NCI-H2171 (cell line): ENCODE data around the gene CENPS.
"Not testable (repeated sequence)": the region's sequence is repeated elsewhere in the genome, so short reads cannot be mapped to it uniquely, and the experiment has no call there.

Experiments used
- DNase-seq: peaks from one replicate; lab custom pipeline; 2025; lab: John Stamatoyannopoulos, UW

CENPS gene

DNA sequence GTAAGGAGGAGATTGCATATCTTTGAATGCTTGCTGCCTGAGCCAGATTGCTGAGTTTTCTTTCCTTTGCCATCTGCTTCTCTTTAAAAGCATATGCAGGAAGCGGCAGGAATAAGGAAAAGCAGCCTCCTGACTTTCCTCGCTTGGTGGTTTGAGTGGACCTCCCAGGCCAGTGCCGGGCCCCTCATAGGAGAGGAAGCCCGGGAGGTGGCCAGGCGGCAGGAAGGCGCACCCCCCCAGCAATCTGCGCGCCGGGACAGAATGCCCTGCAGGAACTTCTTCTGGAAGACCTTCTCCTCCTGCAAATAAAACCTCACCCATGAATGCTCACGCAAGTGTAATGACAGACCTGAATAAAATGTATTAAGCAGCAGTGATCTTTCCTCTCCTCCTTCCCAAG, 21.1 kb downstream of the CENPS start:
- DNase-seq: no peak

- DNase-seq: no peak
Observed at GRCh38 chr1:10456048-10456447, 25.8 kb downstream of the CENPS start.

GRCh38 chr1:10456661-10457060, 26.4 kb downstream of the CENPS start:
- DNase-seq: no peak

DNA sequence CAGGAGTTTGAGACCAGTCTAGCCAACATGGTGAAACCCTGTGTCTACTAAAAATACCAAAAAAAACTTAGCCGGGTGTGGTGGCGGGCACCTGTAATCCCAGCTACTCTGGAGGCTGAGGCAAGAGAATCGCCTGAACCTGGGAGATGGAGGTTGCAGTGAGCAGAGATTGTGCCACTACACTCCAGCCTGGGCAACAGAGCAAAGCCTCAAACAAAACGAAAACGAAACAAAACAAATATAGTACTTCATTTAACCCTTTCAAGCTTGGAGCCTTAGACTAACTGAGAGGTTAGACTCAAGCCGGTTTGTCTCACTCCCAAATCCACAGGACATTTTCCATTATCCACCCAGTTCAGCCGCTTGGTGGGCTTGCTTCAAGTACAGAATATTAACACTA, 27.2 kb downstream of the CENPS start:
- DNase-seq: not testable (repeated sequence)

DNA sequence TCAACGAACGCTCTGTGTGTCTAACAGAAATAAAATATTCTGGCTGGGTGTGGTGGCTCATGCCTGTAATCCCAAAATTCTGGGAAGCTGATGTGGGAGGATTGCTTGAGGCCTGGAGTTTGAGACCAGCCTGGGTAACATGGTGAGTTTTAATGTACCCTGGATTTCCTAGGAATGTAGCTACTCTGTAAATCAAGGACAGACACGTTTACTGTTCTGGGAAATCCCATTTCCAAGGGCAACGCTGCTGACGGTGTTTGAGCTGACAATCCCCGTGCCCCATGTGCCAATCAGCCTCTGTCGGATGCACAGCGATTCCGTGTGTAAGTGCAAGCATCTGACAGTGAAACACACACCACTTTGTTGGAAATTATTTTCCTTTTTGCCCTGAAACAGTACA, 27.6 kb downstream of the CENPS start:
- no peak for DNase-seq

DNA sequence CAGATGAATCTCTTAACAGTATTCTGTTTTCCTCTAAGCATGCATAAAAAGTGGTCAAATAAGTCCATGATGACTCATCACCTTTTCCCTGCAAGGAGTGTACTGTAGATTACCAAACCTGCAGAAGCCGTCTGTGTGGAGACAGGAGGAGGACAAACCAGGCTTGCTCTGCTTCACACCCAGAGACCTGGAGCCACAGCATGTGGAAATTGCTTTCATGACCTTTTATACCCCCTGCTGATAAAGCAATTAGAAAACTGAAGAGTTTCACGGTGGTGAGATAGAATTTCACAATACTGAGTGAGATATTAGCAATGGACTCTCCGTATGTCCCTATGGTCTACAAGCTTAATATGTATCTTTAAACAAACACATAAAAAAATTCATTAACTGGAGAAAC, 29.0 kb downstream of the CENPS start:
- DNase-seq: no peak

DNA sequence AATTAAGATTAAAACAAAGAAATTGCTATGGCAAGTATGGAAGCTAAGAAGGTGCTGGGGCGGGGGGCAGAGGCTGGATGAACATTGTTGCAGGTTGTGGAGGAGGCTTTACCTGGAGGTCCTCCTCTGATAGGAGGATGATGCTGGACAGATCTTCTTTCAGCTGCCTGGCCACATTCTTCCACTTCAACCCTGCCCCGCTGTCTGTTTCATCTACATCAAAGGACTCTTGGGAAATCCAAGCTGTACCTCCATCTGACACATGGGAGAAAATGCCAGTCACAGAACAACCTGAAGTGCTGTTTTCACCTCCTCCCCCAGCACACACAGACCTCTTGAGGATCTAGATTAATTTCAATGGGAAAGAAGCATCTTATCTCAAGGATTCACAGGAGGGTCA, 36.8 kb downstream of the CENPS start:
- no peak for DNase-seq

- DNase-seq: no peak
Observed at GRCh38 chr1:10470043-10470442, 39.8 kb downstream of the CENPS start.

DNA sequence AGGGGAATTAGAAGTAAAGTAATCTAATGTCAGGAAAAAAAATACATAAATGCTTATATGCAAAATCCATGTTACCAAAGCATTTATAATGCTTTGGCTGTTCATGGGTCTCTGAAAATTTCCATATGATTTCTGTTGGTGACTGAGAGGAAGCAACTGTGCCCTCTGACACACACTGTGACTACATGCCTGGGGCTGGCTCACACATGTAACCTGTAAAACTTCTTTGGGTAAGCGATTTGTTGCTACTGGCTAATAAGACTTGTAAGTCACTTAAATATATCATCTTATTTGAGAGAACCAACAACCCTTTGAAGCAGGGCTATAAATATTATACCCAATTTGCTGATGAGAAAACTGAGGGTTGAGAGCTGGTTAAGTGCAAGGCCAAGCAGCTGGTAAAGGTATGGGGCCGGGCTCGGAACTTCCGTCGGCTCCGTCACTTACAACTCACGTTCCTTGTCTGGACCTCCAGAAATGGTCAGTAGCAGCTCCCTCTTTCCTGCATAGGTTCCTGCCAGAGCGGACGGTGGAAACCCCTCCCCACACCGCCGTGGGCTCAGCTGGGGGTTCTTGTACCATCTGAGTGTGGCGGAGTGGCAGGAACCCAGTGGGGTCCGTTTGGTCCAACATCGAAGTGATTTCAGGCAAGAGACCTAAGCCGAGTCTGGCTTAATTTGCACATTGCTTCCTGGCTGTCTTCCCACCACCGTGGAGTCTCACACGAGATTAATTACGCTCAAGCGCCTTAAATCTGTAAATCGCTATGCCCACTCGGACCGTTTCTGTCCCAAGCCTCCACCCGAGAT, 41.4 kb downstream of the CENPS start:
- DNase-seq: no peak

DNA sequence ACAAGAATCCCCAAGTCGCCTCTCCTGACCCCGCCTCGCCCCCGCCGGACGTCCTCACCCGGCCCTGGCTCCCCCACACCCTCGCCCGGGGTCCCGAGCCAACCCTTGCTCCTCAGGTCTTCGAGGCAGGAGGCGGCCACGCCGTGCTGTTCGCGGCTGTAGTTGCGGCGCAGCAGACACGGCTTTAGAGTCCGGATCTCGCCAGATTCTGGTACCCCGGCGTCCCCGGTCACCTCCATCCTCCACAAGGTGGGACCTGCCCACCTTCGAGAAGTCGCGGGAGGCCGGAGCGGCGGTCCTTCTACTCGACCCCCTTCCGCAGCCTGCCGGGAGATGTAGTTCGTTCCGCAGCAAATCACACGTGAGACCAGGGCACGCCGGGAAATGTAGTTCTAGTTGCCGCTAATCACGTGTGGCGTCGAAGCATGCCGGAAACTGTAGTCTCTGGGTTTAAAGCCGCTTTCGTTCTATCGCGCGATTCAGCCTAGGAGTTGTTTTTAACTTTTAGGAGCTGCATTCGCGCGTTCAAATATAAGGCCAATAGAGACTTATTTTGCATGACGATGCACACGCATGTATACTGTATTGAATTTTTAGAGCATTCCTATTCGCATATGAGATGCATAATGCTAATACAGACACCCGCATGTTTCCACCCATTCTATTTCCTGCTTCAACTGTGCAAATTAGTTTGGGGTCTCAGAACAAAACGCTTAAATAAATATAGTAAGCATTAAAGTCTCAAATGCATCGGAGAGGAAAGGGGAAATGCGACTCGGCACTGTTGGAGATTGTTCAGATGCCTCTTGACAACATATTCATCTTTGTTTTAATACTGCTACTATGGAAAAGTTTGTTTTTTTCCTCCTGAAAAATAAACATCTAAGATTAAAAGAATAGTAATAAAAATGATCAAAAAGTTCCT, 42.2 kb downstream of the CENPS start, which contains the start of gene DFFA:
TSS of gene DFFA (minus strand) at position 310 of the 925 bp plus-strand sequence. CDS start at position 239, 71 bp downstream.
- DNase-seq: peak; percentile 95

- DNase-seq: no peak
Observed at GRCh38 chr1:10473145-10473765, 43.0 kb downstream of the CENPS start.

GRCh38 chr1:10474309-10474612, 44.0 kb downstream of the CENPS start:
- DNase-seq: not testable (repeated sequence)

GRCh38 chr1:10474613-10475507, 44.6 kb downstream of the CENPS start, which contains the start of gene PEX14:
Gene PEX14, plus strand, starts transcription at chr1:10474950. Its CDS starts 17 bp downstream, at chr1:10474967.
- peak; percentile 81 for DNase-seq

- no peak for DNase-seq
Observed at GRCh38 chr1:10475510-10475909, 45.3 kb downstream of the CENPS start.

DNA sequence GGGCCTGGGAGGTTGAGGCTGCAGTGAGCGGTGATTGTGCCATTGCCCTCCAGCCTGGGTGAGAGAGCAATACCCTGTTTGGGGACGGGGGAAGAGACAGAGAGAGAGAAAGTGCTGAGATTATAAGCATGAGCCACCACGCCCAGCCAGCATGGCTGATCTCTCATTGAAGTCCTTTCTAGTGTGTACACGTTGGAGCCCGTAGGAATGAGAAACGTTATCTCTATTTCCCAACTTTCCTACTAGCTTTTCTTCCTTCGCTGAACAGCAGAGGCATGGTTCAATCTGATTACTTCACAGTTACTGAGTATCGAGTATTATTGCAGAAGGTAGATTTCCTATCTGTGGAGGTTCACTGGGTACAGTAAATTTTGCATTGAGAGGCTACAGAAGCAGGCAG, 49.1 kb downstream of the CENPS start:
- DNase-seq: no peak

GRCh38 chr1:10480614-10481013, 50.4 kb downstream of the CENPS start:
- DNase-seq: no peak

DNA sequence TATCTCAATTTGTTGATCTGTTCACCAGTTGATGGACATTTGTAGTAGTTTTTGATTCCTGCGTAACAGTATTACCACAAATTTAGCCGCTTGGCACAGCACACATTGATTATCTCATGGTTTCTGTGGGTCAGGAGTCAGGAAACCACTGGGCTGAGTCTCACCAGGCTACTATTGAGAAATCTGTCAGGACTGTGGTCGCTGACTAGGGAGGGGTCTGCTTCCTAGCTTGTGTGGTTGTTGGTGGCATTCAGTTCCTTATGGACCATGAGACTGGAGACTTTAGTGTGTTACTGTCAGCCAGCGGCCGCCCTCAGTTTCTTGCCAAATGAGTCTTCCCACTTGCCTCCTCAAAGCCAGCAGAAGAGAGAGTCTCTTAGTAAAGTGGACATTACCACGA, 54.3 kb downstream of the CENPS start:
- DNase-seq: no peak

DNA sequence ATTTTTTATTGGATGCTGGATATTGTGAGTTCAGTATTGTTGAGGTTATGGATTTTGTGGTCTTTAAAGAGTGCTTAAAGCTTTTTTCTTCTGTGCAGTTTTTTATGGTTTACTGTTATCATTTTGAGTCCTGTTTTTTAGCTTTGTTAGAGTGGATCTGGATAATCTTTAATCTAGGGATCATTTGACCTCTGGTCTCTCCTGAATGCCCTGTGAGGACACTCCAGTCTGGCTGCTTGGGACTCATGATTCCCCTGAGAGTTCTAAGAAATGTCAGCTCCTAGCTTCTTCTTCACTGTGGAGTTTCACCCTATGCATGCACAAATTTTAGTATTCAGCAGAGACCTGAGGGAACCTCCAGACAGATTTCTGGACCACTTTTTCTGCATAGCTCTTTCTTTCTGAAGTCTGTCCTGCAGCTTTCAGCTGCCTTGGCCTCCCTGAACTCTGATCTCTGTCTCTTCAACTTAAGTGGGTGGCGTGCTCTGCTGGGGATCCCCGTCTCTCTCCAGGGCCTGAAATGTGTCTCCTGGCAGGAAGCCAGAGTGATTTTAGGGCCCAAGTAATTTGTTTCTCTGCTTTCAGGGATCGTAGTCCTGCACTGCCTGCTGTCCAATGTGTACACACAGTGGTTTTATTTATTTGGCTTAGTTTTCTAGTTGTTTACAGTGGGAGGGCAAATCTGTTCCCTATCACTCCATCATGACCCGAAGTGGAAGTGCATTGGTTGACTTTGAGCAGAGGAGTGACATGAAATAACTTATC, 59.2 kb downstream of the CENPS start:
- DNase-seq: no peak

DNA sequence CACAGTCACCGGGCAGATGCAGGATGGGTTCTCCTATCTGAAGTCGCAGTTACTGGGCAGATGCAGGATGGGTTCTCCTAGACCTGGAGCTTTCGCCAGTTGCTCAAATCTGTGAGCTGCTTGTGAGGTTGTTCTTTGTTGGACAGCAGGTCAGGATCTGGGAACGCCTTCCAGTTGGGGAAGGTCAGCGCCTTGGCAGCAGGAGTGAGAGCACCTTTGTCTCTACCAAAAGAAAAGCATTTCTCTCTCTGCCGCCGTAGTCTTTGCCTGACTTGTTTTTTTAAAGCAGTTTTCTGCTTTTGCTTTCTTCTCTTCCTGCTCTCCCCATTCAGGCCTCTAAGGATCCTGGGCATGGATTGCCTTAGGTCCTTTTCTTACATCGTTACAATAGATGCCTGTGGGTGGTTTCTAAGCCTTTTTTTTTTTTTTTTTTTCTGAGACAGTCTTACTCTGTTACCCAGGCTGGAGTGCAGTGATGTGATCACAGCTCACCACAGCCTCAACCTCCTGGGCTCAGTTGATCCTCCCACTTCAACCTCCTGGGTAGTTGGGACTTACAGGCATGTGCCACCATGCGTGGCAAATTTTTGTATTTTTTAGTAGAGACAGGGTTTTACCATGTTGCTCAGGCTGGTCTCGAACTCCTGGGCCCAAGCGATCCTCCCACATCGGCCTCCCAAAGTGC, 60.2 kb downstream of the CENPS start:
- DNase-seq: no peak
